K562 (cell line): ENCODE measurements around the gene TOX2. TPM values are rescaled to one million over a fixed set of nuclear protein-coding genes. Genes with fewer than 3 reads are reported as not detected.
A peak's percentile ranks its signal among the peaks of the same experiment; 100 is the strongest.

Source experiments
- ATAC-seq: fragments of 200-7000 bp; cut with Tn5 transposase; 3 replicates; pipeline ENCODE4 v1.9.1; 2020; ENCODE audit warnings: moderate library complexity
- BruUV-seq: library from RNA; stranded (reverse); fragments of 400-500 nt; replicated peaks from 2 replicates; lab custom pipeline; 2021; lab: Mats Ljungman, UMichigan
- CTCF ChIA-PET: fragments of 300-600 bp; formaldehyde crosslinking; extraction: SDS; loops from one replicate; lab custom pipeline; 2021; ENCODE audit warnings: low intra/inter-chr PET ratio; lab: Yijun Ruan, JAX
- POLR2A ChIA-PET: fragments of 300-600, 350-650 bp; sonication (Branson Sonifier 250); formaldehyde crosslinking; extraction: SDS; loops from one replicate; lab custom pipeline; 2021; ENCODE audit warnings: antibody characterized with exemption, inconsistent platforms; lab: Yijun Ruan, JAX
- DNase-seq, 4 experiments: peaks; one replicate each; pipeline versions ENCODE4 v3.0.0 to v3.0.0-alpha.2; 2011 to 2018; ENCODE audit warnings: low spot score in 3 of 4, mixed read lengths in 3 of 4; ENCODE audit errors: extremely low read depth in 1 of 4
- FAIRE-seq: peaks from 2 replicates; lab custom pipeline; 2011; peaks lifted over from hg19 to GRCh38; lab: Jason Lieb, UNC
- H2AFZ ChIP-seq: 2 replicates; pipeline ENCODE4 v1.6.0; 2011; ENCODE audit warnings: low read depth, low read length, control low read depth, inconsistent platforms
- H3K27ac ChIP-seq: fragments of 200-600 bp; 3 replicates; pipeline ENCODE4 v1.8.0; 2011; ENCODE audit warnings: low read depth, mild to moderate bottlenecking, control low read depth, inconsistent platforms, low read length, moderate library complexity, mixed read lengths; ENCODE audit errors: extremely low read depth
- H3K27me3 ChIP-seq, 2 experiments: fragments of 300-600 bp in 1 of 2; 2 replicates in 1 of 2; 3 replicates in 1 of 2; pipeline versions ENCODE4 v1.6.0 to v1.8.0; 2011; ENCODE audit warnings: inconsistent platforms in 2 of 2, low read length in 2 of 2, mild to moderate bottlenecking in 1 of 2, mixed read lengths in 1 of 2, moderate library complexity in 1 of 2; ENCODE audit not compliant: control insufficient read depth in 2 of 2, insufficient read depth in 2 of 2
- H3K36me3 ChIP-seq: fragments of 300-600 bp; 3 replicates; pipeline ENCODE4 v1.8.0; 2011; ENCODE audit warnings: mild to moderate bottlenecking, low read length, inconsistent platforms; ENCODE audit not compliant: control insufficient read depth, insufficient read depth
- H3K4me1 ChIP-seq, 2 experiments: fragments of 200-600 bp in 1 of 2; replicated peaks in 1 of 2; 2 replicates in 1 of 2; 3 replicates in 1 of 2; pipeline versions ENCODE4 v1.5.1 to v1.8.0; 2011; ENCODE audit warnings: inconsistent platforms in 2 of 2, low read length in 2 of 2, mild to moderate bottlenecking in 1 of 2, mixed read lengths in 1 of 2, moderate library complexity in 1 of 2; ENCODE audit not compliant: control insufficient read depth in 2 of 2, insufficient read depth in 2 of 2
- H3K4me2 ChIP-seq: 2 replicates; pipeline ENCODE4 v1.6.1; 2011; ENCODE audit warnings: low read length, control low read depth, inconsistent platforms, mixed read lengths; ENCODE audit not compliant: insufficient read depth
- H3K4me3 ChIP-seq: fragments of 200-600 bp; sonication (generic), shearing (Covaris generic); 2 replicates; pipeline ENCODE4 v1.5.1; 2016; ENCODE audit warnings: control low read depth, inconsistent platforms
- H3K79me2 ChIP-seq: fragments of 200-600 bp; 3 replicates; pipeline ENCODE4 v1.8.0; 2011; ENCODE audit warnings: low read length, inconsistent platforms; ENCODE audit not compliant: control insufficient read depth, insufficient read depth
- H3K9ac ChIP-seq, 2 experiments: 2 replicates each; pipeline versions ENCODE4 v1.6.0 to v1.6.1; 2011; ENCODE audit warnings: low read depth in 2 of 2, low read length in 2 of 2, control low read depth in 1 of 2, inconsistent platforms in 1 of 2, mild to moderate bottlenecking in 1 of 2, mixed read lengths in 1 of 2; ENCODE audit not compliant: insufficient read depth in 1 of 2
- H3K9me1 ChIP-seq: one replicate; pipeline ENCODE4 v1.6.0; 2011; ENCODE audit warnings: inconsistent platforms, mild to moderate bottlenecking, low read length, moderate library complexity; ENCODE audit not compliant: control insufficient read depth, insufficient read depth
- H3K9me3 ChIP-seq: replicated peaks from 2 replicates; pipeline ENCODE4 v1.5.1; 2011; ENCODE audit warnings: low read depth, low read length, inconsistent platforms; ENCODE audit not compliant: control insufficient read depth, insufficient read depth
- H4K20me1 ChIP-seq: replicated peaks from 2 replicates; pipeline ENCODE4 v1.6.1; 2011; ENCODE audit warnings: low read length, inconsistent platforms, mixed read lengths; ENCODE audit not compliant: control insufficient read depth, insufficient read depth
- BRCA1 ChIP-seq, 2 experiments: fragments of 450-650 bp in 1 of 2; sonication (generic) in 1 of 2; formaldehyde crosslinking in 1 of 2; IDR thresholded peaks; 2 replicates each; pipeline versions ENCODE4 v1.5.0 to v1.6.1; 2017 to 2020; ENCODE audit warnings: mild to moderate bottlenecking in 1 of 2, missing genetic modification reagents in 1 of 2
- CBX2 ChIP-seq: fragments of 200-600 bp; sonication (generic); IDR thresholded peaks from one replicate; pipeline ENCODE4 v1.6.1; 2012; ENCODE audit warnings: mild to moderate bottlenecking, low read length, inconsistent platforms; ENCODE audit not compliant: insufficient read depth, poor library complexity, severe bottlenecking
- DIDO1 ChIP-seq: fragments of 450-650 bp; IDR thresholded peaks from 2 replicates; pipeline ENCODE4 v1.6.1; 2016; ENCODE audit warnings: low read depth, missing biosample characterization, missing genetic modification characterization
- POLR3G ChIP-seq: IDR thresholded peaks from 2 replicates; pipeline ENCODE4 v1.6.1; 2011; ENCODE audit not compliant: insufficient read length, insufficient replicate concordance; ENCODE audit errors: extremely low read depth
- SLC30A9 ChIP-seq: fragments of 250-450 bp; sonication (Bioruptor Pico); IDR thresholded peaks from 2 replicates; pipeline ENCODE4 v1.8.0; 2022; ENCODE audit warnings: mild to moderate bottlenecking, moderate library complexity
- ZNF24 ChIP-seq: fragments of 450-650 bp; IDR thresholded peaks from 2 replicates; pipeline ENCODE4 v1.6.1; 2016
- ZNF3 ChIP-seq: fragments of 250-450 bp; sonication (Bioruptor Pico); IDR thresholded peaks from 2 replicates; pipeline ENCODE4 v1.5.0; 2021; ENCODE audit warnings: mild to moderate bottlenecking, moderate library complexity
- ZNF584 ChIP-seq: fragments of 200-800 bp; sonication (Bioruptor generic); IDR thresholded peaks from 2 replicates; pipeline ENCODE4 v1.6.1; 2016; ENCODE audit warnings: low read depth, mild to moderate bottlenecking, missing genetic modification characterization, missing compliant biosample characterization
- WGBS: fragments of 100-300 bp; shearing (Covaris generic); methylation state at CpG from one replicate; pipeline ENCODE4 v1.1.6; 2016; ENCODE audit warnings: low coverage, mixed read lengths; ENCODE audit not compliant: insufficient coverage; ENCODE audit errors: missing lambda C conversion rate; 5-methylcytosine and 5-hydroxymethylcytosine counted together
- in situ Hi-C: fragments of 300-500 bp; cut with MboI; formaldehyde crosslinking; loops from 4 replicates; pipeline ENCODE4 v1.15.0; 2018; ENCODE audit warnings: inconsistent platforms, mixed read lengths
- intact Hi-C: fragments of 100-400 bp; cut with micrococcal nuclease; formaldehyde crosslinking; loops from 2 replicates; pipeline ENCODE4 v1.14.2; 2022
- polyA plus RNA-seq, 8 experiments: library from polyadenylated mRNA; depleted of rRNA in 4 of 8; stranded (reverse) in 5 of 8; unstranded in 3 of 8; fragments of >200 nt; fragmentation: Nextera tagmentation in 2 of 8; fragmentation: Illumina TruSeq in 1 of 8; extraction: Ambion mirVana in 2 of 8; extraction: Trizol in 1 of 8; gene quantifications; 2 replicates each; pipeline versions ENCODE4 v1.2.1 to v1.2.3, GENCODE V29; 2011 to 2014; ENCODE audit warnings: inconsistent platforms in 1 of 8, missing spikeins in 1 of 8
- total RNA-seq, 7 experiments: library from RNA; depleted of rRNA in 6 of 7; stranded (reverse); fragments of >200 nt in 6 of 7; fragmentation: Illumina TruSeq in 2 of 7; extraction: Trizol in 2 of 7; gene quantifications; 2 replicates each; pipeline versions ENCODE4 v1.2.1 to v1.2.3, GENCODE V29; 2011 to 2021; ENCODE audit warnings: low replicate concordance in 1 of 7
- TF ChIP-seq, protein P1 (sequence below): fragments of 450-650 bp; formaldehyde crosslinking; IDR thresholded peaks from 2 replicates; pipeline ENCODE4 v1.4.0; 2020; ENCODE audit warnings: mild to moderate bottlenecking, moderate library complexity

The TOX2 gene
- total and polyA plus RNA-seq, 9 of the 15 experiments (the other 6 are each of a cell fraction or from before 2014, with no cell fraction given): not detected

DNA sequence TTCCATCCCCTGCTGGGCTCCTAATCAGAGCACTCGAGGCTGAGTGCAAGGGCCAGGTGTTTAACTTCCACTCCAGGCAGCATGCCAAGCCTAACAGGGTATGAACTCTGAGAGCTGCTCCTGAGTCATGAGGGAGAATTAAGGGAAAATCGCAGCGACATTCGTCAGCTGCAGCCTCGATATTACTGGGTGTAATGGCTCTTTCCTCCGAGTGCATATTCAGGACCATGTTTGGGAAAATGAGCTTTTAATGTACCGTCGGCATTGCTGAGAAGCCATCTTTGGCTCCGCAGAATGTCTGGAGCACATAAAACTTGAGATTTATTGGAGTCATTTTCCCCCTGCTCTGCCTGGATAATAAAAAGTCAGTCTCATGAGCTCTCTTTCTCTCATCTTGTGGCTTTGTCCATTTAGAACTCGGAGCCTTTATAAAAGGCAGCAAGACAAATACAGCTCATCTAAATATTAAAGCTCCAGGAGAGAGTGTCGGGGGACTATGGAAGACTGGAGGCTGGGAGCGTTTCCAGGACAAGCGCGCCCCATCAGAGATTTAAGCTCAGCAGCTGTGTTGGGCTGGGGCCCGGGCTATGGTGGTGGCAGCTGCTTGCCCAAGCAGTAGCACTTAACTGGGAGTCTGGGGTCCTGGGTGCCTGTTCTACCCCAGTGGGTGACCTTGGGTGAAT is 103.7 kb downstream of the TOX2 start (continued):
- TF ChIP-seq, protein P1, sequence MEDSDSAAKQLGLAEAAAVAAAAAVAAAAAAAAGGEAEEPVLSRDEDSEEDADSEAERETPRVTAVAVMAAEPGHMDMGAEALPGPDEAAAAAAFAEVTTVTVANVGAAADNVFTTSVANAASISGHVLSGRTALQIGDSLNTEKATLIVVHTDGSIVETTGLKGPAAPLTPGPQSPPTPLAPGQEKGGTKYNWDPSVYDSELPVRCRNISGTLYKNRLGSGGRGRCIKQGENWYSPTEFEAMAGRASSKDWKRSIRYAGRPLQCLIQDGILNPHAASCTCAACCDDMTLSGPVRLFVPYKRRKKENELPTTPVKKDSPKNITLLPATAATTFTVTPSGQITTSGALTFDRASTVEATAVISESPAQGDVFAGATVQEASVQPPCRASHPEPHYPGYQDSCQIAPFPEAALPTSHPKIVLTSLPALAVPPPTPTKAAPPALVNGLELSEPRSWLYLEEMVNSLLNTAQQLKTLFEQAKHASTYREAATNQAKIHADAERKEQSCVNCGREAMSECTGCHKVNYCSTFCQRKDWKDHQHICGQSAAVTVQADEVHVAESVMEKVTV: no peak
- no peak for TF ChIP-seq POLR3G
- no peak for TF ChIP-seq DIDO1 (tag)
- no peak for TF ChIP-seq ZNF584 (CRISPR knock-in tag)
- TF ChIP-seq SLC30A9 (CRISPR knock-in tag): no peak
- TF ChIP-seq, all 486 proteins: peak for 0

DNA sequence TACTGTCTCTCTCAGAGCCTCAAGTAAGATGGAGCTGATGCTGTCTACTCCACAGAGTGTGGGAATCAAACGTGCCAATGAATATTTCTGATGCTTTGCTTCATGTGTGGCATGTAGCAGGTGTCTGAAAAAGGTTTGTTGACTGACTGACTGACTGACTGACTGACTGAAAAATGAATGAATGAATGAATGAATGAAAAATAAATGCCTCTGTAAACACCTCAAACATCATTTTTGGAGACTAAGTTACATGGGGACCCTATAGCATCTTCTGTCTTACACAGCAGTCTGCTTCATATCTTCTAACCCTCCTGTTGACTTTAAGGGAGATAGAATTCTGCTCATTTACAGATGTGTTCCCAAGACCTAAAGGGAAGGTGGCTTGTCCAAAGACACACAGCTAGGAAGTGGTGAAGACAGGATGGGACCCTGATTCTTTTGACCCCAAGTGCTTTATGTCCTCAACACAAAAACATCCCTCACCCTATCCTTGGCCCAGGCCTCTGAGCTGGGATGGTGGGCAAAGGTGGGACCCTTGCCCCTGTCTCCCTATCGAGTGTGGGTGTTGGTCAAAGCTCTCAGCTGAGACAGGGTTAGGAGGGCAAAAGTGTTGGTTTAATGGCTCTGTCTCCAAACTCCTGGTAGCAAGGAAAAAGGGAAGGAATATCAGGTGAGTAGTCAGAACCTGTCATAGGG is 104.4 kb downstream of the TOX2 start:
- ATAC-seq: no peak
- H3K79me2 ChIP-seq: no peaks in the 10 kb centered on the region
- no peak for FAIRE-seq
- no peaks in the 10 kb centered on the region for H3K36me3 ChIP-seq
- peaks cover 4% of the 10 kb centered on the region for H3K9me1 ChIP-seq
- peak; percentile 80 for TF ChIP-seq ZNF3 (CRISPR knock-in tag)
- no peak for TF ChIP-seq BRCA1 (IDR thresholded peaks at IDR 0.05)
- TF ChIP-seq BRCA1 (CRISPR knock-in tag; IDR thresholded peaks at IDR 0.05): no peak
- peak; percentile 89 for TF ChIP-seq ZNF24
- TF ChIP-seq CBX2: no peak
- whole genome bisulfite sequencing: 0% methylated on average over 2 of the region's 2 CpGs
- ChIA-PET CTCF (no interaction called here), POLR2A (interaction anchor here (0.8 to 1.0 kb wide), 2 partner anchors 36 to 562 kb away, joined by 3 read pairs; no protein-coding TSS in a partner anchor)
- intact Hi-C loops: no loop called here
- H4K20me1 ChIP-seq: peaks cover 6% of the 10 kb centered on the region
- no peak overlapping the region for H3K4me3 ChIP-seq
- DNase-seq: no peak
- no TSS peak for BruUV-seq
- in situ Hi-C loops: no loop called here
- H3K4me2 ChIP-seq: no peak overlapping the region
- no peaks in the 10 kb centered on the region for H3K9me3 ChIP-seq
- H3K4me1 ChIP-seq: peaks cover 0 to 9% of the 10 kb centered on the region in 2 experiments; a peak in 3 of 5 replicates
- H3K27ac ChIP-seq: no peak overlapping the region
- H3K27me3 ChIP-seq: peaks cover 10 to 52% of the 10 kb centered on the region in 2 experiments; a peak in 4 of 5 replicates
- H2AFZ ChIP-seq: peak overlapping the region; percentile 55; the same call in 1 of the 2 replicates
- H3K9ac ChIP-seq: no peak overlapping the region
